ENCODE measurements around the gene ZNF462. TPM values are rescaled to one million over a fixed set of nuclear protein-coding genes. Genes with fewer than 3 reads are reported as not detected.

The ZNF462 gene
- total RNA-seq, 2 experiments from 2014 or later = 0.33 to 0.40 TPM

GRCh38 chr9:106880863-106881262, 17.9 kb downstream of the ZNF462 start:
- Mint-ChIP-seq H3K27ac (no peak overlapping the region), H3K4me1 (ENCODE audit: low read depth) (no peaks in the 10 kb centered on the region), H3K4me3 (no peak overlapping the region), H3K36me3 (ENCODE audit: low read depth) (no peaks in the 10 kb centered on the region), H3K27me3 (ENCODE audit: low read depth) (no peaks in the 10 kb centered on the region), H3K9me3 (no peaks in the 10 kb centered on the region)
- intact Hi-C loops (cut with micrococcal nuclease) = no loop called here
- CTCF ChIA-PET = no interaction called here
- DNase-seq = no peak

- no peak overlapping the region for H3K4me3 Mint-ChIP-seq
- no peaks in the 10 kb centered on the region for H3K36me3 Mint-ChIP-seq (ENCODE audit: low read depth)
- CTCF ChIA-PET = no interaction called here
- H3K27ac Mint-ChIP-seq = no peak overlapping the region
- H3K9me3 Mint-ChIP-seq = no peaks in the 10 kb centered on the region
- H3K4me1 Mint-ChIP-seq (ENCODE audit: low read depth) = no peaks in the 10 kb centered on the region
- DNase-seq = no peak
- intact Hi-C loops (cut with micrococcal nuclease) = no loop called here
- no peaks in the 10 kb centered on the region for H3K27me3 Mint-ChIP-seq (ENCODE audit: low read depth)
These were observed 20.1 kb downstream of the ZNF462 start for GRCh38 chr9:106883030-106883429.

DNA sequence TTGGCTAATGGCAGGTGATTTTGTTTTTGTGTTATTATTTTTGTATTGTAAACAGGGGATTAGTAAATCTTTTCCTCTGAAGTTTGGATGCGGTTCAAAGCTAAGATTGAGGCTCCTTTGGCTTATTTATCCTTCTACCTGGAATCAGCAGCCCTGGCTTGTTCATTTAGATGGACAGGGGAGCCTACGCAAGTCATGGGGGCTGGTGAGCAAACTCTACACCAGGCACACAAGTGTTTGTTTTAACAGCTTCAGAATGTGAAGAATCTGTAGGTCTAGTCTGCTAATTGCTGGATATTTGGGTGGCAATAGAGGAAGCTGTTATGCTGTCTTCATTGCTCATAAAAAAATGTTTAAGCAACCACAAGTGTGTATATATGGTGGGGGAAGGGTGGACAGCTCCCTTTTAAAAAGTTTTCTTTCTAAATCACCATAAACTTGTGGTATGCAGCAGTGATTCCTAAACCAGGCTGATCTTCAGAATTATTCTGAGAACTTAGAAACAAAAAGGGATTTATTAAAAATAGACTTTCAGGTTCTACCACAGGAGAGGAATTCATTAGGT, 20.7 kb downstream of the ZNF462 start:
- Mint-ChIP-seq H3K9me3 (no peaks in the 10 kb centered on the region), H3K27me3 (ENCODE audit: low read depth) (no peaks in the 10 kb centered on the region), H3K4me3 (no peak overlapping the region), H3K4me1 (ENCODE audit: low read depth) (no peaks in the 10 kb centered on the region), H3K27ac (no peak overlapping the region), H3K36me3 (ENCODE audit: low read depth) (no peaks in the 10 kb centered on the region)
- CTCF ChIA-PET = no interaction called here
- no peak for DNase-seq
- intact Hi-C loops (cut with micrococcal nuclease) = no loop called here

DNA sequence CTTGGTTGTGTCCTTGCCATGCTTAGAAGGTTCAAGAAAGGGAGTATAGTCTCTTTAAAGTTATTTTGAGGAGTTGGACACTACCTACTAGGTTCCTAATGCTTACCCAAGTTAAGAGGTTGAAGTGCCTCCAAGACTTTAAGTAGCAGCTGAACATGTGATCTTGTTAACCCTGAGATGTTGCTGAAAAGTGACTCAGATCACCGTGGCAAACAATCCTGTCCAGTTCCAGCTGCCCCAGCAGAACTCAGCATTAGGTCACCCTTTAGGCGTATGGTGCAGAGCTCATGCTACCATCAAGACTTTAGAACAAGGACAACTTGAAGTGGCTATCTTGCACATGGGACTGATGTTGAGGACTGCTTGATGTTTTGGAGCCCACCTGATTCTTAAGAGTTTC, 22.5 kb downstream of the ZNF462 start:
- Mint-ChIP-seq H3K4me3 (no peak overlapping the region), H3K9me3 (no peaks in the 10 kb centered on the region)

GRCh38 chr9:106886111-106887046, 23.4 kb downstream of the ZNF462 start:
- Mint-ChIP-seq H3K36me3 (ENCODE audit: low read depth) (no peaks in the 10 kb centered on the region), H3K9me3 (no peaks in the 10 kb centered on the region), H3K4me3 (no peak overlapping the region), H3K27ac (no peak overlapping the region), H3K4me1 (ENCODE audit: low read depth) (no peaks in the 10 kb centered on the region), H3K27me3 (ENCODE audit: low read depth) (peaks cover 2% of the 10 kb centered on the region)
- DNase-seq = no peak
- intact Hi-C loops (cut with micrococcal nuclease) = no loop called here
- CTCF ChIA-PET = no interaction called here

More for the DNA sequence above, 22.5 kb downstream of the ZNF462 start:
- Mint-ChIP-seq H3K27me3 (ENCODE audit: low read depth) (peaks cover 2% of the 10 kb centered on the region), H3K27ac (no peak overlapping the region), H3K4me1 (ENCODE audit: low read depth) (no peaks in the 10 kb centered on the region), H3K36me3 (ENCODE audit: low read depth) (no peaks in the 10 kb centered on the region)
- intact Hi-C loops (cut with micrococcal nuclease) = no loop called here
- CTCF ChIA-PET = no interaction called here
- no peak for DNase-seq

DNA sequence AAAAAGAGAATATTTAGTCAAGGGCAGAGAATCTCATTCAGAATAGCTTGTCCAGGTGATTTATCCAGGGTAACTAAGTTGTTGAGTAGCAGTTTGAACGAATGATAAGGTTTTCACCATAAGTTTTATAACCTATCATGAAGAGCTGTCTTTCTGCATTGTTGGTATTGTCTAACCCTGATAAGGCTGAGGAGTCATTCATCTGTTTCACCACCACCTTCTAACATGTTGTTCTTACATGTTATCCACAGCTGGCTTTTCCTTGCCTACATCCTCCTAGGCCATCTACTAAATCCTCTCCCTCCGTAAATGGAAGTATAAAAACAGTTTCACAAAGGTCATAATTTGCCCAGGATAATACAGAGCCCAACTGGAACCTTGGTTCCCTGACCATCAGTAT, 24.1 kb downstream of the ZNF462 start:
- no peaks in the 10 kb centered on the region for H3K4me1 Mint-ChIP-seq (ENCODE audit: low read depth)
- no peak for DNase-seq
- CTCF ChIA-PET = no interaction called here
- intact Hi-C loops (cut with micrococcal nuclease) = no loop called here
- no peak overlapping the region for H3K27ac Mint-ChIP-seq
- H3K36me3 Mint-ChIP-seq (ENCODE audit: low read depth) = no peaks in the 10 kb centered on the region
- peaks cover 2% of the 10 kb centered on the region for H3K27me3 Mint-ChIP-seq (ENCODE audit: low read depth)
- H3K4me3 Mint-ChIP-seq = no peak overlapping the region
- H3K9me3 Mint-ChIP-seq = no peaks in the 10 kb centered on the region

- Mint-ChIP-seq H3K36me3 (ENCODE audit: low read depth) (no peaks in the 10 kb centered on the region), H3K4me3 (no peak overlapping the region), H3K9me3 (no peaks in the 10 kb centered on the region), H3K27ac (no peak overlapping the region), H3K4me1 (ENCODE audit: low read depth) (no peaks in the 10 kb centered on the region), H3K27me3 (ENCODE audit: low read depth) (peaks cover 2% of the 10 kb centered on the region)
- CTCF ChIA-PET = no interaction called here
- DNase-seq = no peak
- intact Hi-C loops (cut with micrococcal nuclease) = no loop called here
These were observed 26.2 kb downstream of the ZNF462 start for GRCh38 chr9:106889061-106889590.

- Mint-ChIP-seq H3K27me3 (ENCODE audit: low read depth) (peaks cover 2% of the 10 kb centered on the region), H3K36me3 (ENCODE audit: low read depth) (no peaks in the 10 kb centered on the region), H3K27ac (no peak overlapping the region), H3K9me3 (no peaks in the 10 kb centered on the region), H3K4me1 (ENCODE audit: low read depth) (no peaks in the 10 kb centered on the region), H3K4me3 (no peak overlapping the region)
- intact Hi-C loops (cut with micrococcal nuclease) = no loop called here
- CTCF ChIA-PET = no interaction called here
- DNase-seq = no peak
These were observed 27.6 kb downstream of the ZNF462 start for GRCh38 chr9:106890608-106891007.

DNA sequence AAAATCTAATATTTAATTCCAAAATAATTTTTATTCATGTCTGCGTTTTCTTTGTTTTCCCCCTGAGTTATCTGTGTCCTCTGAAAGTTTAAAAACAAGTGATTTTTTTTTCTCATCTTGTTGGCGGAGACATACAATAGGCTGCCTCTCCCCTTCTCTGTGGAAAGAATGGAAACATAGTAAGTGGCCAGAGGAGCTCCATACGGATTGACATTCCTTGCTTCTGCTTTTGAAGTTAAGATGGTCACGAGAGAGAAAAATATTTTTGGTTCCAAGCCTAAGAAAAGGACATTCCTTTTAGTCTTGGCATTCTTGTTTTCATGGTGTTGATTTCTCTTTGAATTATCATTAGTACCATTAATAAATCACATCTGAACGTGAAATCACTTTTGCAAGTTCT, 28.3 kb downstream of the ZNF462 start:
- peaks cover 2% of the 10 kb centered on the region for H3K27me3 Mint-ChIP-seq (ENCODE audit: low read depth)
- no peaks in the 10 kb centered on the region for H3K36me3 Mint-ChIP-seq (ENCODE audit: low read depth)
- CTCF ChIA-PET = no interaction called here
- no peak overlapping the region for H3K27ac Mint-ChIP-seq
- DNase-seq = no peak
- no peaks in the 10 kb centered on the region for H3K4me1 Mint-ChIP-seq (ENCODE audit: low read depth)
- intact Hi-C loops (cut with micrococcal nuclease) = no loop called here
- no peak overlapping the region for H3K4me3 Mint-ChIP-seq
- H3K9me3 Mint-ChIP-seq = no peaks in the 10 kb centered on the region

- intact Hi-C loops (cut with micrococcal nuclease) = no loop called here
- H3K9me3 Mint-ChIP-seq = no peaks in the 10 kb centered on the region
- no peak for DNase-seq
- H3K27ac Mint-ChIP-seq = no peak overlapping the region
- peaks cover 2% of the 10 kb centered on the region for H3K27me3 Mint-ChIP-seq (ENCODE audit: low read depth)
- CTCF ChIA-PET = no interaction called here
- no peaks in the 10 kb centered on the region for H3K36me3 Mint-ChIP-seq (ENCODE audit: low read depth)
- H3K4me1 Mint-ChIP-seq (ENCODE audit: low read depth) = no peaks in the 10 kb centered on the region
- no peak overlapping the region for H3K4me3 Mint-ChIP-seq
These were observed 29.7 kb downstream of the ZNF462 start for GRCh38 chr9:106892632-106893031.

- intact Hi-C loops (cut with micrococcal nuclease) = no loop called here
- no peaks in the 10 kb centered on the region for H3K4me1 Mint-ChIP-seq (ENCODE audit: low read depth)
- H3K27me3 Mint-ChIP-seq (ENCODE audit: low read depth) = peaks cover 2% of the 10 kb centered on the region
- no peak overlapping the region for H3K4me3 Mint-ChIP-seq
- CTCF ChIA-PET = no interaction called here
- H3K9me3 Mint-ChIP-seq = no peaks in the 10 kb centered on the region
- DNase-seq = no peak
- no peaks in the 10 kb centered on the region for H3K36me3 Mint-ChIP-seq (ENCODE audit: low read depth)
- H3K27ac Mint-ChIP-seq = no peak overlapping the region
These were observed 30.1 kb downstream of the ZNF462 start for GRCh38 chr9:106893088-106893487.

DNA sequence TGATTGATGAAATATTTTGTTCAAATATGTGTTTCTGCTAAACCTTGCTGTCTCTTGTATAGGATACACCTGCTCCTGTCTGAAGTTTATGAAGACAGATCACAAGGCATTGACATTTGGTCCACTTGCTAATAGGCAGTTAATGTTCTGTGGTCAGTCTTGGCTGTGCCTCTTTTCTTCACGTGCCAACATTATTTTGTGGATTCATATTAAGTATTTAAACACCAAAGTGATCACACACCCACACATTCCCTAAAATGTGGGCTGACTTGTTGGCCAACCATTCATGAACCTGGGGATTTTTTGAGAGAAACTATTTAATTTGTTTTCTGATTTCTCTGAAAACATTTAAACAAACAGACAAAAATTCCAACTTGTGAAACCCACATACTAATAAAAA, 33.7 kb downstream of the ZNF462 start:
- H3K4me1 Mint-ChIP-seq (ENCODE audit: low read depth) = no peaks in the 10 kb centered on the region
- DNase-seq = no peak
- H3K9me3 Mint-ChIP-seq = peaks cover 8% of the 10 kb centered on the region
- H3K27me3 Mint-ChIP-seq (ENCODE audit: low read depth) = no peaks in the 10 kb centered on the region
- CTCF ChIA-PET = no interaction called here
- H3K27ac Mint-ChIP-seq = no peak overlapping the region
- H3K4me3 Mint-ChIP-seq = no peak overlapping the region
- H3K36me3 Mint-ChIP-seq (ENCODE audit: low read depth) = no peaks in the 10 kb centered on the region
- intact Hi-C loops (cut with micrococcal nuclease) = no loop called here

DNA sequence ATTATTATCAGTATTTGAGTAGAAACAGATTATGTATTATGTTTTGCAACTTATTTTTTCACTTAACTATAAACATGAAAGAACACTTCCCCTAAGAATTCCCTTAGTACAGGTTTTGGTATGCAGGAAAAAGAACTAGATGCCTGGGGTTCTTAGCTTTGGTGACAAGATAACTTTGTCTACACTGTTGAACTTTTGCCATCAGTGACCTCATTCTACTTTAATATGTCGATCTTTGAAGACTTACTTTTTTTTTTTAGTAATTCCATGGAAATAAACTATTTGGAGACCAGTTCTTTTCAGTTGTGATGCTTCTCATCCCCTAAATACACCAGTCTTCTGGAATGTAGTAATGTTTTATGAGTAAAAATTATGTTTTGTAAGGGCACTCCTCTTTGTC, 34.3 kb downstream of the ZNF462 start:
- Mint-ChIP-seq H3K9me3 (peaks cover 10% of the 10 kb centered on the region), H3K4me3 (no peak overlapping the region), H3K27ac (no peak overlapping the region), H3K4me1 (ENCODE audit: low read depth) (no peaks in the 10 kb centered on the region), H3K27me3 (ENCODE audit: low read depth) (no peaks in the 10 kb centered on the region), H3K36me3 (ENCODE audit: low read depth) (no peaks in the 10 kb centered on the region)
- CTCF ChIA-PET = no interaction called here
- no peak for DNase-seq
- intact Hi-C loops (cut with micrococcal nuclease) = no loop called here

All from activated naive CD4-positive, alpha-beta T cell treated with anti-CD3 and anti-CD28 coated beads for 36 hours (primary cell).